Esophagus muscularis mucosa (tissue), 4 donors: ENCODE data around the gene PTPN14. TPM values are rescaled to one million over a fixed set of nuclear protein-coding genes. Genes with fewer than 3 reads are reported as not detected.
A peak's percentile ranks its signal among the peaks of the same experiment; 100 is the strongest.

Experiments
- DNase-seq: peaks from one replicate; pipeline ENCODE4 v3.0.0-alpha.2; 2017; ENCODE audit errors: extremely low spot score
- H3K27ac ChIP-seq, 4 donors: fragments of 200-600 bp; sonication (generic); replicated peaks in 1 of 4; 1 replicate in 3 of 4; 2 replicates in 1 of 4; pipeline ENCODE4 v1.5.1; 2016 to 2019; ENCODE audit warnings: mild to moderate bottlenecking in 1 of 4
- H3K27me3 ChIP-seq, 4 donors: fragments of 200-600 bp; sonication (generic); one replicate each; pipeline versions ENCODE4 v1.5.1 to v1.6.0; 2016 to 2019
- H3K36me3 ChIP-seq, 4 donors: fragments of 200-600 bp; sonication (generic); one replicate each; pipeline ENCODE4 v1.5.1; 2016 to 2019
- H3K4me1 ChIP-seq, 4 donors: fragments of 200-600 bp; sonication (generic); one replicate each; pipeline ENCODE4 v1.5.1; 2016 to 2019
- H3K4me3 ChIP-seq, 4 donors: fragments of 200-600 bp; sonication (generic); 1 replicate in 2 of 4; 2 replicates in 2 of 4; pipeline ENCODE4 v1.5.1; 2016 to 2019; ENCODE audit warnings: mild to moderate bottlenecking in 4 of 4, moderate library complexity in 1 of 4
- H3K9me3 ChIP-seq, 4 donors: fragments of 200-600 bp; sonication (generic); 1 replicate in 3 of 4; 2 replicates in 1 of 4; pipeline ENCODE4 v1.5.1; 2016 to 2019
- CTCF ChIP-seq, 3 experiments: fragments of 200-600 bp in 2 of 3; fragments of 450-650 bp in 1 of 3; sonication (generic) in 2 of 3; IDR thresholded peaks; one replicate each; pipeline ENCODE4 v1.5.1; 2017 to 2019; ENCODE audit warnings: antibody characterized with exemption in 3 of 3, mild to moderate bottlenecking in 2 of 3, moderate library complexity in 1 of 3
- EP300 ChIP-seq: sonication (generic); formaldehyde crosslinking; IDR thresholded peaks from one replicate; pipeline ENCODE4 v1.6.1; 2017; ENCODE audit warnings: antibody characterized with exemption
- POLR2A ChIP-seq: fragments of 450-650 bp; IDR thresholded peaks from one replicate; pipeline ENCODE4 v1.6.1; 2017; ENCODE audit warnings: antibody characterized with exemption, moderate library complexity, mild to moderate bottlenecking, low read depth
- POLR2AphosphoS5 ChIP-seq, 2 donors: sonication (generic); formaldehyde crosslinking; IDR thresholded peaks; one replicate each; pipeline ENCODE4 v1.6.1; 2017; ENCODE audit warnings: antibody characterized with exemption in 2 of 2
- WGBS: methylation state at CpG from one replicate; pipeline ENCODE4 v1.1.5; 2018; 5-methylcytosine and 5-hydroxymethylcytosine counted together
- intact Hi-C: fragments of 100-400 bp; cut with DNase I; formaldehyde crosslinking; loops from one replicate; pipeline ENCODE4 v1.15.1; 2023
- total RNA-seq, 4 donors: library from RNA; depleted of rRNA; stranded (reverse); fragments of >200 nt; gene quantifications; one replicate each; pipeline versions ENCODE4 v1.1.0 to v1.2.1, GENCODE V29; 2016

PTPN14 gene
- total RNA-seq, 4 donors from 2014 or later = 48.5 to 108 (median 69.1) TPM

GRCh38 chr1:214565310-214565709 lies 13.9 kb upstream of the PTPN14 start:
- Histone ChIP-seq H3K36me3 (no peaks in the 10 kb centered on the region), H3K4me1 (no peaks in the 10 kb centered on the region), H3K27me3 (no peaks in the 10 kb centered on the region), H3K27ac (no peak overlapping the region), H3K4me3 (no peak overlapping the region), H3K9me3 (no peaks in the 10 kb centered on the region)
- no peak for TF ChIP-seq EP300
- TF ChIP-seq CTCF (IDR thresholded peaks at IDR 0.05) = no peak
- no peak for TF ChIP-seq POLR2AphosphoS5 (IDR thresholded peaks at IDR 0.05)
- no peak for TF ChIP-seq POLR2A
- WGBS = 80% methylated on average over 1 of the region's 1 CpG
- no peak for DNase-seq
- intact Hi-C loops = no loop called here

GRCh38 chr1:214563881-214564280 lies 12.5 kb upstream of the PTPN14 start:
- H3K27ac ChIP-seq = no peak overlapping the region
- TF ChIP-seq POLR2AphosphoS5 (IDR thresholded peaks at IDR 0.05) (no peak), EP300 (no peak), POLR2A (no peak), CTCF (IDR thresholded peaks at IDR 0.05) (no peak)
- intact Hi-C loops = no loop called here

GRCh38 chr1:214557952-214558735 lies 6.7 kb upstream of the PTPN14 start:
- WGBS = 76% methylated on average over 8 of the region's 8 CpGs
- Histone ChIP-seq H3K27ac (no peak overlapping the region), H3K9me3 (no peaks in the 10 kb centered on the region), H3K27me3 (no peaks in the 10 kb centered on the region), H3K36me3 (no peaks in the 10 kb centered on the region), H3K4me1 (peaks cover 0 to 1% (median under 1%) of the 10 kb centered on the region in 4 donors), H3K4me3 (no peak overlapping the region)
- no peak for DNase-seq
- intact Hi-C loops = loop anchor here (10.0 kb wide), 2 partner anchors 173 to 223 kb away; no protein-coding TSS in a partner anchor
- TF ChIP-seq POLR2AphosphoS5 (IDR thresholded peaks at IDR 0.05) = no peak
- no peak for TF ChIP-seq CTCF (IDR thresholded peaks at IDR 0.05)
- TF ChIP-seq POLR2A = no peak
- no peak for TF ChIP-seq EP300

More at GRCh38 chr1:214563881-214564280, 12.5 kb upstream of the PTPN14 start:
- DNase-seq = no peak
- no peaks in the 10 kb centered on the region for H3K4me1 ChIP-seq
- no peaks in the 10 kb centered on the region for H3K27me3 ChIP-seq
- H3K36me3 ChIP-seq = no peaks in the 10 kb centered on the region
- no peak overlapping the region for H3K4me3 ChIP-seq
- no peaks in the 10 kb centered on the region for H3K9me3 ChIP-seq

- DNase-seq = no peak
- Histone ChIP-seq H3K9me3 (no peaks in the 10 kb centered on the region), H3K4me1 (peaks cover 18 to 39% (median 29%) of the 10 kb centered on the region in 4 donors), H3K27me3 (no peaks in the 10 kb centered on the region), H3K27ac (peak overlapping the region; percentile 93 to 99 (median 97)), H3K36me3 (no peaks in the 10 kb centered on the region), H3K4me3 (no peak overlapping the region)
- WGBS = 82% methylated on average over 5 of the region's 5 CpGs
- intact Hi-C loops = loop anchor here (5.0 to 10.0 kb wide), 4 partner anchors 61 to 218 kb away; no protein-coding TSS in a partner anchor
- TF ChIP-seq POLR2A (no peak), POLR2AphosphoS5 (IDR thresholded peaks at IDR 0.05) (no peak), EP300 (no peak), CTCF (IDR thresholded peaks at IDR 0.05) (no peak)
Observed at GRCh38 chr1:214553142-214553710, 1.8 kb upstream of the PTPN14 start.
